Retinal pigment epithelial cell (primary cell): ENCODE data around the gene B9D1.

ENCODE experiments used
- DNase-seq: peaks from one replicate; pipeline ENCODE4 v3.0.0-alpha.2; 2010; ENCODE audit warnings: low read depth
- H3K4me3 ChIP-seq: 2 replicates; pipeline ENCODE4 v1.5.1; 2011; ENCODE audit warnings: mild to moderate bottlenecking, low read length, control low read depth, moderate library complexity
- TF ChIP-seq, protein P1 (sequence below): conservative IDR thresholded peaks from 2 replicates; pipeline ENCODE4 v1.5.1; 2011; ENCODE audit warnings: low read depth, low read length, control low read depth, inconsistent platforms

Gene B9D1

GRCh38 chr17:19363460-19364035 is 1.0 kb upstream of the B9D1 start:
- TF ChIP-seq, protein P1, sequence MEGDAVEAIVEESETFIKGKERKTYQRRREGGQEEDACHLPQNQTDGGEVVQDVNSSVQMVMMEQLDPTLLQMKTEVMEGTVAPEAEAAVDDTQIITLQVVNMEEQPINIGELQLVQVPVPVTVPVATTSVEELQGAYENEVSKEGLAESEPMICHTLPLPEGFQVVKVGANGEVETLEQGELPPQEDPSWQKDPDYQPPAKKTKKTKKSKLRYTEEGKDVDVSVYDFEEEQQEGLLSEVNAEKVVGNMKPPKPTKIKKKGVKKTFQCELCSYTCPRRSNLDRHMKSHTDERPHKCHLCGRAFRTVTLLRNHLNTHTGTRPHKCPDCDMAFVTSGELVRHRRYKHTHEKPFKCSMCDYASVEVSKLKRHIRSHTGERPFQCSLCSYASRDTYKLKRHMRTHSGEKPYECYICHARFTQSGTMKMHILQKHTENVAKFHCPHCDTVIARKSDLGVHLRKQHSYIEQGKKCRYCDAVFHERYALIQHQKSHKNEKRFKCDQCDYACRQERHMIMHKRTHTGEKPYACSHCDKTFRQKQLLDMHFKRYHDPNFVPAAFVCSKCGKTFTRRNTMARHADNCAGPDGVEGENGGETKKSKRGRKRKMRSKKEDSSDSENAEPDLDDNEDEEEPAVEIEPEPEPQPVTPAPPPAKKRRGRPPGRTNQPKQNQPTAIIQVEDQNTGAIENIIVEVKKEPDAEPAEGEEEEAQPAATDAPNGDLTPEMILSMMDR, result no peak
- no peak for DNase-seq
- no peak overlapping the region for H3K4me3 ChIP-seq

DNA sequence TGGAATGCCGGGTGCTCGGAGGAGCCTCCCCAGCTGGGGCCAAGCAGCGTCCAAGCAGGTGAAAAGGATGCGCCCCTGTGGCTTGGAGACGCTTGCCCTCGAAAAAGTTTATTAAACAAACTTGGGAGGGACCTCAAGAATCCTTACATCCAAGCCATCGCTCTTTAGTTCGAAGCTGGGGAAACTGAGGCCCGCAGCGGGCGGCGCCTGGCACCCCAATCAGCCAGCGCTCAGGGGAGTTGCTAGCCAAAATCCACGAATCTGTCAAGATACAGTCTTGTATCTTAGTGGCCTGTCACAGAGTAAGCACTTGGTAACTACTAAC is 553 bp upstream of the B9D1 start:
- DNase-seq, result no peak
- peak overlapping the region; percentile 74 for H3K4me3 ChIP-seq
- TF ChIP-seq, protein P1, result no peak

- peak; percentile 34 for DNase-seq
- peak overlapping the region; percentile 74 for H3K4me3 ChIP-seq
- TF ChIP-seq, protein P1, result no peak
These were observed 613 bp downstream of the B9D1 start for GRCh38 chr17:19361944-19362276.

- TF ChIP-seq, protein P1, result no peak
- DNase-seq, result no peak
- H3K4me3 ChIP-seq, result no peak overlapping the region
These were observed 1.2 kb downstream of the B9D1 start for GRCh38 chr17:19361326-19361725.

GRCh38 chr17:19360772-19361171 is 1.8 kb downstream of the B9D1 start:
- TF ChIP-seq, protein P1, result no peak
- H3K4me3 ChIP-seq, result no peak overlapping the region
- no peak for DNase-seq

DNA sequence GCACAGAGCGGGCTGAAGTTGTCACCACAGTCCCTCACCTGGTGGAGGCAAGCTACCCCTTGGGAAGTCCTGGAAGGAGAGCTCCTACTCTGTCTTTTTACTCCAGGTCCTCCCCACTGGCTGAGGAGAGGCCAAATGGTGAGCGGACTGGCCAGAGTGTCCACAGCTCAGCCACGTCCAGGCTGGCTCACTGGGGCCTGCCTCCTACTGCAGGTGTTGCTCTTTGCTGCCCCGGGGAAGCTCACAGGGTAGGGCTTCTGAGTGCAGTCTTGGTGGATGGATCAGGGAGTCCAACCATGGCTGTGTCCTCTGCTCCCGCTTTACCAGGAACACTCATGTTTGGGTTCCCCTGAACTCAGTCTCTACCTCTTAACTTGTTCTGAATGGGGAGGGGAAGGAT is 2.7 kb downstream of the B9D1 start:
- DNase-seq, result no peak
- H3K4me3 ChIP-seq, result no peak overlapping the region
- TF ChIP-seq, protein P1, result no peak

DNA sequence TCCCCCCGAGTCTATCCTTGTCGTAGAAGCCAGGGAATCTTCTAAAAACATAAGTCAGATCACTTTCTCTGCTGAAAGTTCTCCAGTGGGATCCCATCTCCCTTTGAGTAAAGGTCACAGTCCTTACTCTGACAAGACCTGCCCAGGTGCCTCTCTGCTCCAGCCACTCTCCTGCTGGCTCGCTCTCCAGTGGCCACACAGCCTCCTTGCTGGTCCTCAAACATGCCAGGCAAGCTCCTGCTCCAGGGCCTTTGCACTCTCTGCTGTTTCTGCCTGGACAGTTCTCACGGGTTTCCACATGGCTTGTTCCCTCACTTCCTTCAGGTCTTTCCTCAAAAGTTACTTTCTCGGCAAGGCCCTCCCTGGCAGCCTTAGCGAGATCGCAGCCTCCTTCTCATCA is 3.4 kb downstream of the B9D1 start:
- DNase-seq, result no peak
- TF ChIP-seq, protein P1, result no peak
- no peak overlapping the region for H3K4me3 ChIP-seq
